PC-3 (cell line): Measurements from ENCODE around the gene EFNA5. TPM values are rescaled to one million over a fixed set of nuclear protein-coding genes. Genes with fewer than 3 reads are reported as not detected.
"Not testable (repeated sequence)": the region's sequence is repeated elsewhere in the genome, so short reads cannot be mapped to it uniquely, and the experiment has no call there.

Experiments
- ATAC-seq: fragments of 200-7000 bp; cut with Tn5 transposase; 2 replicates; pipeline ENCODE4 v1.9.1; 2020; ENCODE audit warnings: mild to moderate bottlenecking, moderate library complexity
- BruUV-seq: library from RNA; stranded (reverse); fragments of 400-500 nt; replicated peaks from 2 replicates; lab custom pipeline; 2021; lab: Mats Ljungman, UMichigan
- CTCF ChIA-PET: fragments of 300-600 bp; sonication (Branson Sonifier 250); formaldehyde crosslinking; loops from one replicate; lab custom pipeline; 2022; ENCODE audit warnings: antibody characterized with exemption; lab: Charles Lee
- POLR2A ChIA-PET: fragments of 300-600 bp; sonication (Branson Sonifier 250); formaldehyde crosslinking; loops from one replicate; lab custom pipeline; 2022; ENCODE audit warnings: antibody characterized with exemption; ENCODE audit not compliant: unreplicated experiment; lab: Charles Lee
- DNase-seq: peaks from one replicate; pipeline ENCODE4 v3.0.0-alpha.2; 2015
- H2AFZ ChIP-seq: fragments of 300-600 bp; sonication (generic); 2 replicates; pipeline ENCODE4 v1.6.0; 2016; ENCODE audit warnings: antibody characterized with exemption, low read length
- H3F3A ChIP-seq: fragments of 300-600 bp; sonication (generic); one replicate; pipeline ENCODE4 v1.6.0; 2017; ENCODE audit warnings: antibody characterized with exemption, low read length, control low read depth, mild to moderate bottlenecking; ENCODE audit not compliant: unreplicated experiment
- H3K27ac ChIP-seq: fragments of 300-600 bp; sonication (generic); 2 replicates; pipeline ENCODE4 v1.5.1; 2016; ENCODE audit warnings: mild to moderate bottlenecking, low read length
- H3K27me3 ChIP-seq: fragments of 300-600 bp; sonication (generic); 2 replicates; pipeline ENCODE4 v1.6.1; 2016; ENCODE audit warnings: low read length, mixed read lengths
- H3K36me3 ChIP-seq: fragments of 300-600 bp; sonication (generic); 2 replicates; pipeline ENCODE4 v1.6.1; 2016; ENCODE audit warnings: low read depth, mixed run types, low read length, mixed read lengths
- H3K4me1 ChIP-seq: fragments of 300-600 bp; sonication (generic); 2 replicates; pipeline ENCODE4 v1.5.1; 2016; ENCODE audit warnings: low read length; ENCODE audit not compliant: insufficient read depth
- H3K4me2 ChIP-seq: fragments of 300-600 bp; sonication (generic); 2 replicates; pipeline ENCODE4 v1.6.0; 2016; ENCODE audit warnings: low read length
- H3K4me3 ChIP-seq: fragments of 300-600 bp; sonication (generic); 2 replicates; pipeline ENCODE4 v1.5.1; 2016; ENCODE audit warnings: mild to moderate bottlenecking, low read length, mixed read lengths
- H3K79me2 ChIP-seq: fragments of 300-600 bp; sonication (generic); 2 replicates; pipeline ENCODE4 v1.6.1; 2017; ENCODE audit warnings: low read length, mixed read lengths
- H3K9ac ChIP-seq: fragments of 300-600 bp; sonication (generic); 2 replicates; pipeline ENCODE4 v1.6.0; 2016; ENCODE audit warnings: mild to moderate bottlenecking, low read length
- H3K9me2 ChIP-seq: fragments of 300-600 bp; sonication (generic); replicated peaks from 2 replicates; pipeline ENCODE4 v1.6.1; 2016; ENCODE audit warnings: mixed run types, low read length, mixed read lengths
- H3K9me3 ChIP-seq: fragments of 300-600 bp; sonication (generic); 2 replicates; pipeline ENCODE4 v1.6.1; 2016; ENCODE audit warnings: low read length, mixed read lengths
- H4K20me1 ChIP-seq: fragments of 300-600 bp; sonication (generic); 2 replicates; pipeline ENCODE4 v1.6.1; 2016; ENCODE audit warnings: low read length, mixed read lengths
- EZH2 ChIP-seq: fragments of 300-600 bp; sonication (generic); IDR thresholded peaks from one replicate; pipeline ENCODE4 v1.6.1; 2017; ENCODE audit warnings: antibody characterized with exemption, mild to moderate bottlenecking, low read length; ENCODE audit not compliant: unreplicated experiment
- EZH2phosphoT487 ChIP-seq: fragments of 300-600 bp; sonication (generic); IDR thresholded peaks from 2 replicates; pipeline ENCODE4 v1.6.1; 2018; ENCODE audit warnings: mild to moderate bottlenecking, antibody characterized with exemption, low read length, borderline replicate concordance
- intact Hi-C: fragments of 100-400 bp; cut with micrococcal nuclease; formaldehyde crosslinking; loops from 2 replicates; pipeline ENCODE4 v1.9.0; 2023
- total RNA-seq: library from RNA; depleted of rRNA; stranded (reverse); fragments of >200 nt; gene quantifications from 2 replicates; pipeline ENCODE4 v1.2.3, GENCODE V29; 2014
- TF ChIP-seq, protein P1 (sequence below): fragments of 300-600 bp; sonication (generic); conservative IDR thresholded peaks from 2 replicates; pipeline ENCODE4 v1.5.1; 2017; ENCODE audit warnings: antibody characterized with exemption, low read depth, mild to moderate bottlenecking, low read length

The EFNA5 gene
- total RNA-seq, 1 experiment from 2014 or later = 5.4 TPM

- DNase-seq (peak; percentile 34), ATAC-seq (peak; percentile 31)
- Histone ChIP-seq H3K4me1 (peaks cover 11% of the 10 kb centered on the region; the same call in 1 of the 2 replicates), H3K36me3 (no peaks in the 10 kb centered on the region), H3K4me3 (no peak overlapping the region), H2AFZ (peak overlapping the region; percentile 31), H3K79me2 (no peaks in the 10 kb centered on the region), H3K9me3 (no peaks in the 10 kb centered on the region), H3K9ac (no peak overlapping the region), H3F3A (no peaks in the 10 kb centered on the region), H3K27ac (peak overlapping the region; percentile 5; the same call in 1 of the 2 replicates), H3K4me2 (no peak overlapping the region), H3K9me2 (no peaks in the 10 kb centered on the region), H4K20me1 (no peaks in the 10 kb centered on the region), H3K27me3 (no peaks in the 10 kb centered on the region)
- TF ChIP-seq, protein P1, sequence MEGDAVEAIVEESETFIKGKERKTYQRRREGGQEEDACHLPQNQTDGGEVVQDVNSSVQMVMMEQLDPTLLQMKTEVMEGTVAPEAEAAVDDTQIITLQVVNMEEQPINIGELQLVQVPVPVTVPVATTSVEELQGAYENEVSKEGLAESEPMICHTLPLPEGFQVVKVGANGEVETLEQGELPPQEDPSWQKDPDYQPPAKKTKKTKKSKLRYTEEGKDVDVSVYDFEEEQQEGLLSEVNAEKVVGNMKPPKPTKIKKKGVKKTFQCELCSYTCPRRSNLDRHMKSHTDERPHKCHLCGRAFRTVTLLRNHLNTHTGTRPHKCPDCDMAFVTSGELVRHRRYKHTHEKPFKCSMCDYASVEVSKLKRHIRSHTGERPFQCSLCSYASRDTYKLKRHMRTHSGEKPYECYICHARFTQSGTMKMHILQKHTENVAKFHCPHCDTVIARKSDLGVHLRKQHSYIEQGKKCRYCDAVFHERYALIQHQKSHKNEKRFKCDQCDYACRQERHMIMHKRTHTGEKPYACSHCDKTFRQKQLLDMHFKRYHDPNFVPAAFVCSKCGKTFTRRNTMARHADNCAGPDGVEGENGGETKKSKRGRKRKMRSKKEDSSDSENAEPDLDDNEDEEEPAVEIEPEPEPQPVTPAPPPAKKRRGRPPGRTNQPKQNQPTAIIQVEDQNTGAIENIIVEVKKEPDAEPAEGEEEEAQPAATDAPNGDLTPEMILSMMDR = no peak
- no peak for TF ChIP-seq EZH2
- no peak for TF ChIP-seq EZH2phosphoT487
- CTCF ChIA-PET = no interaction called here
- intact Hi-C loops = no loop called here
- no TSS peak for BruUV-seq
- POLR2A ChIA-PET = no interaction called here
These were observed 311.5 kb downstream of the EFNA5 start for GRCh38 chr5:107359033-107359915.

DNA sequence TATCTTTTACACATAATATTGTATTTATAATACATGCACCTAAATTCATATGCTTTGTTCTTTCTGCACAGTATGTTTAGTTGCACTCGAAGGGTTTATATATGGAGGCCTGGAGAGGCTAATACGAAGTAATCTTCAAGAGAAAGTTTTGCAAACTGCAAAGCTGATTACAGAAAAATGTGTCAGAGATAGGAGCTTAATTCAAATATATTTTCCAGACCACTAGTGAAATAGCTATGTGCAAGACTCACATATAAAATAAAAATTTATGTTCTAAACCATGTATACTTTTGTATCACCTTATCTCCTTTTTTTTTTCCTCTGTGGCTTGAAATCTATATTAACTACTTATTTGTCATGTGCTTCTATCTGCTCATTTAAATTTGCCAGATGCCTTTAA is 313.8 kb downstream of the EFNA5 start:
- DNase-seq = no peak
- POLR2A ChIA-PET = no interaction called here
- no peaks in the 10 kb centered on the region for H4K20me1 ChIP-seq
- H3K4me3 ChIP-seq = no peak overlapping the region
- H3K4me1 ChIP-seq = peaks cover 11% of the 10 kb centered on the region; the same call in 1 of the 2 replicates
- H3K27ac ChIP-seq = no peak overlapping the region
- no peak overlapping the region for H3K4me2 ChIP-seq
- TF ChIP-seq, protein P1 = no peak
- no peak for TF ChIP-seq EZH2phosphoT487
- TF ChIP-seq EZH2 = no peak
- H3F3A ChIP-seq = no peaks in the 10 kb centered on the region
- no peaks in the 10 kb centered on the region for H3K9me3 ChIP-seq
- H3K79me2 ChIP-seq = no peaks in the 10 kb centered on the region
- H3K9ac ChIP-seq = no peak overlapping the region
- no peak overlapping the region for H2AFZ ChIP-seq
- H3K27me3 ChIP-seq = no peaks in the 10 kb centered on the region
- no peak for ATAC-seq
- CTCF ChIA-PET = no interaction called here
- no peaks in the 10 kb centered on the region for H3K9me2 ChIP-seq
- H3K36me3 ChIP-seq = no peaks in the 10 kb centered on the region
- BruUV-seq = no TSS peak
- intact Hi-C loops = no loop called here

- ATAC-seq = no peak
- Histone ChIP-seq H3K36me3 (no peaks in the 10 kb centered on the region), H3K4me1 (no peaks in the 10 kb centered on the region), H3K4me3 (no peak overlapping the region), H4K20me1 (no peaks in the 10 kb centered on the region), H3K9me2 (no peaks in the 10 kb centered on the region), H3K9ac (no peak overlapping the region), H3K27me3 (no peaks in the 10 kb centered on the region), H3K9me3 (no peaks in the 10 kb centered on the region), H2AFZ (no peak overlapping the region), H3K27ac (no peak overlapping the region), H3K4me2 (no peak overlapping the region), H3K79me2 (no peaks in the 10 kb centered on the region), H3F3A (no peaks in the 10 kb centered on the region)
- DNase-seq = no peak
- ChIA-PET POLR2A (no interaction called here), CTCF (no interaction called here)
- TF ChIP-seq EZH2phosphoT487 = no peak
- no peak for TF ChIP-seq EZH2
- TF ChIP-seq, protein P1 = no peak
- no TSS peak for BruUV-seq
- intact Hi-C loops = no loop called here
These were observed 318.2 kb downstream of the EFNA5 start for GRCh38 chr5:107352576-107352975.

- H3K4me3 ChIP-seq, H3K27me3 ChIP-seq, POLR2A ChIA-PET, H3F3A ChIP-seq, H3K27ac ChIP-seq, H2AFZ ChIP-seq, H4K20me1 ChIP-seq, DNase-seq, H3K36me3 ChIP-seq, H3K9me2 ChIP-seq, intact Hi-C loops, H3K4me2 ChIP-seq, H3K4me1 ChIP-seq, H3K79me2 ChIP-seq, H3K9ac ChIP-seq, CTCF ChIA-PET, H3K9me3 ChIP-seq, ATAC-seq, BruUV-seq: not testable (repeated sequence)
These were observed 324.2 kb downstream of the EFNA5 start for GRCh38 chr5:107346580-107346979.
